Urinary bladder (tissue), 4 donors: ENCODE measurements around the gene CCN5. TPM values are rescaled to one million over a fixed set of nuclear protein-coding genes. Genes with fewer than 3 reads are reported as not detected.
"Not testable (repeated sequence)": the region's sequence is repeated elsewhere in the genome, so short reads cannot be mapped to it uniquely, and the experiment has no call there.

Experiments used
- DNase-seq: peaks from one replicate; pipeline ENCODE4 v3.0.0-alpha.2; 2015; ENCODE audit errors: extremely low spot score
- H3K27ac ChIP-seq: one replicate; pipeline ENCODE4 v1.5.1; 2013; ENCODE audit warnings: low read depth, mild to moderate bottlenecking, moderate library complexity
- H3K36me3 ChIP-seq: one replicate; pipeline ENCODE4 v1.6.1; 2013; ENCODE audit warnings: mild to moderate bottlenecking, moderate library complexity; ENCODE audit not compliant: insufficient read depth
- H3K4me1 ChIP-seq: one replicate; pipeline ENCODE4 v1.6.1; 2013; ENCODE audit warnings: mild to moderate bottlenecking, moderate library complexity; ENCODE audit not compliant: insufficient read depth
- H3K4me3 ChIP-seq: one replicate; pipeline ENCODE4 v1.5.1; 2013; ENCODE audit warnings: low read depth, low read length
- WGBS: extraction: QIAGEN DNeasy Blood & Tissue Kit; methylation state at CpG from one replicate; pipeline ENCODE4 v1.1.7; 2013; 5-methylcytosine and 5-hydroxymethylcytosine counted together
- polyA plus RNA-seq: library from polyadenylated mRNA; stranded (reverse); fragments of 200-250 nt; gene quantifications from one replicate; pipeline ENCODE4 v1.2.3, GENCODE V29; 2013
- total RNA-seq: library from RNA; depleted of rRNA; stranded (reverse); fragments of >200 nt; gene quantifications from one replicate; pipeline ENCODE4 v1.2.3, GENCODE V29; 2014
- donor health status: healthy with polysubstance abuse.
- donor health status: healthy.

The CCN5 gene
- total and polyA plus RNA-seq, 2 donors, result 20.8 TPM; not detected in 1

DNA sequence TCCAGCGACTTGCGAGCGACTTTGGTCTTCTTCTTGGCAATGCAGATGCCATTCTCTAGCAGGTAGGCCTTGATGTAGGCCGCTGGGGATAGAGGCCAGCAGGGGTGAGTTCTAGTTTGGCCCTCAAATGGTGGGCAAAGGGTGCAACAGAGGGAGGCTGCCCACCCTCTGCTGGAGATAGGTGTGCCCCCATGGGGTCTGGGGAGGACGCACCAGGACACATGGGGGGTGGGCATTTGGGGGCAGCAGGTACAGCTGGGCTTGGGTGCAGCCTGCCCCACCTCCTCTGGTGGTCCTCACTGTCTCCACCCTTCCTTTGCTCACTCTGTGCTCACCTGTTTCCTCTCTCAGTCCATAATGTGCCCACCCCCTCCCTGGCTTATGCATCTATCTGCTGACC is 41.8 kb downstream of the CCN5 start:
- 94% methylated on average over 5 of the region's 5 CpGs for WGBS
- DNase-seq, result no peak
- Histone ChIP-seq H3K36me3 (no peaks in the 10 kb centered on the region), H3K4me3 (no peak overlapping the region), H3K4me1 (no peaks in the 10 kb centered on the region), H3K27ac (no peak overlapping the region)

GRCh38 chr20:44758247-44759101 is 43.3 kb downstream of the CCN5 start:
- no peak for DNase-seq
- WGBS, result 65% methylated on average over 10 of the region's 10 CpGs
- Histone ChIP-seq H3K4me3 (no peak overlapping the region), H3K36me3 (no peaks in the 10 kb centered on the region), H3K4me1 (no peaks in the 10 kb centered on the region), H3K27ac (no peak overlapping the region)

DNA sequence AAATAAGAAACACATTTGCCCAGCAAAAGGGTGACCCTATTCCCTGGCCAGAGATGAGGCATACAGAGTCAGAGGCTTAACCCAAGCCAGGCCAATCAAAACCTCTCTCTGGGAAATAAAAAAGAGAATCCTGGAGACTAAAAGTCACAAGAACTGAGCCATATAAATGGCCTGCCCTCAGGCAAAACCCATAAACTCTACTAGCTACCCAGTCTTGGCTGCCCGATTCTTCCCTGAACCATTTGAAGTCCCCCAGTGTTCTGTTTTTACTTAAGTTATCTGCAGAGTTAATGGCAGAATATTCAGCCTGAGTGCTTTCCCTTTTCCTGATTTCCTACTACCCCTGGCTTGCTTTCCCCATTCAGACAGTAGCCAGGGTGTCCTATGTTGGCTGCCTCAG is 44.4 kb downstream of the CCN5 start:
- DNase-seq, result no peak
- Histone ChIP-seq H3K27ac (no peak overlapping the region), H3K36me3 (no peaks in the 10 kb centered on the region), H3K4me3 (no peak overlapping the region), H3K4me1 (no peaks in the 10 kb centered on the region)
- WGBS, result 39% methylated on average over 1 of the region's 1 CpG

DNA sequence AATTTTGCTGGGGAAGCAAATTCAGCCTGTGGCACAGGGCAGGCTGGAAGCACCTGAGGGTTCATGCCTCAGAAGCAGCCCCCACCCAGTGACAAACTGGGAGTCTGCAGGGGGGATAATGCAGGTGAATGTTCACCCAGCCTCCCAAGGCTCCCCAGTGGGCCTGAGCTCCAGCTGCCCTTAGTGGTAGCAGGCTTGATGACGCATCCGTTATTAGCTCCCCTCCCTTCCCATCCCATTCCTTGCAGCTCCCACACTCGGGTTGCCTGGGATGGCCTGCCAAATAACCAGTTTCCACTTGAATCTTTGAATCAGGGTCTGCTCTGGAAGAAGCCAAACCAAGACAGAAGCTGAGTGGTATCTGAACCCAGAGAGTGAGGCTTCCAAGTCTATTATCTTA is 46.3 kb downstream of the CCN5 start:
- no peaks in the 10 kb centered on the region for H3K36me3 ChIP-seq
- no peak overlapping the region for H3K27ac ChIP-seq

DNA sequence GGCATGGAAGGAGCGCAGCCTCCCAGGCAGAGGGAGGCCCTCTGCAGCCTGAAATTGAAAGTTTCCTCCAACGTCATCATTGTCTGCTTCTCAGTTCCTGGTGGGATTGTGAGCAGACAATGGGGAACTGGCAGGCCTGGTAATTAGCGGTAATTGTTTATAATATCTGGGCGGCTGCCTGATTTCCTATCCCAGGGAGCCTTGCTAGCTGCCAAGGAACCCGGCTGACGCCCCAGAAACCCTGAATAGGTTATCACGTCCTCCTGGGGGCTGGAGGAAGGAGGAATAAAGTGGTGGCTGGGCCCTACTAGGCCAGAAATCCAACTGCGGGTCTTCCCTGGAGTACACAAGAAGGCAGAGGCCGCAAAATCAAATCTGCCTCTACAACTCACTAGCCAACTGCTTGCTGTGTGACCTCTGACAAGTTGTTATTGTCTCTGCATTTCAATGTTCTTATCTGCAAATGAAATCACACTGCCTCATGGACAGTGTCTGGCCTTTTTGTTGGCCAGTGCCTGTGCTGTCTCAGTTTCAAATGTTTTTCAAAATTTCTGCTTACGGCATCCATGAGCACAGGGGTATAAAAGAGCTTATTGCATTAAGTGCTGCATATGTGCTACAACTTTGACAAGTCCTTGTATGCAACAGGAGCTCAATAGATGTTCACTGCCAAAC is 47.4 kb downstream of the CCN5 start:
- 49% methylated on average over 10 of the region's 10 CpGs for WGBS
- Histone ChIP-seq H3K36me3 (no peaks in the 10 kb centered on the region), H3K4me1 (no peaks in the 10 kb centered on the region), H3K4me3 (no peak overlapping the region), H3K27ac (no peak overlapping the region)
- DNase-seq, result no peak

More for the DNA sequence above, 46.3 kb downstream of the CCN5 start:
- Histone ChIP-seq H3K4me1 (no peaks in the 10 kb centered on the region), H3K4me3 (no peak overlapping the region)
- no peak for DNase-seq
- 33% methylated on average over 3 of the region's 3 CpGs for WGBS

DNA sequence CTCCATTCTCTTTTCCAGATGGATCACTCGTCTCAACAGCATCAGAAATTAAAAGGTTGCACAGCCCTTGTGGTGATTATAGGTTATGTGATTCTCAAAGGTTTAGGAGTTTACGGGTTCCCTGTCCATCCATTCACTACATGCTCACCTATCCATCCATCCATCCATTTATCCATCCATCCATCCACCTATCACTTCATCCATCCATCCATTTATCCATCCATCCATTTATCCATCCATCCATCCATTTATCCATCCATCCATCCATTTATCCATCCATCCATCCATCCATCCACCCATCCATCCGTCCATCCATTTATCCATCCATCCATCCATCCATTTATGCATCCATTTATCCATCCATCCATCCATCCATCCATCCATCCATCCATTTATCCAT is 48.6 kb downstream of the CCN5 start:
- not testable (repeated sequence) for H3K4me3 ChIP-seq, H3K36me3 ChIP-seq, H3K27ac ChIP-seq, H3K4me1 ChIP-seq, DNase-seq
- 89% methylated on average over 3 of the region's 3 CpGs for WGBS

DNA sequence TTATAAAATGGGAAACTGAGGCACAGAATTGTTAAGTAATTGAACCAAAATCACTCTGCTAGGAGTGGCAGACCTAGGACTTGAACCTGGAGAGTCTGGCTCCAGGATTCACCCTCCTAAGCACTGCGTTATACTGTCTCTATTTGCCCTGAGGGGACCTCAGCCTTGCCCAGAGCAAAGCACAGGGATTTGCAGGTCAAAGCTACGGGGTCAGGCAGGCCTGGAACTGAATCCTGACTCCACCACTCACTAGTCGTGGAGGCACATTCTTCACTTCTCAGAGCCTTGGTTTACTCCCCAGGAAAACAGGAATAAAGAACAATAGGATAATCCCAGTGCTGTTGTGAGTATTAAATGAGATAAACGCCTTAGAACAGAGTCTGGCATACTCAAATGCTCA is 49.9 kb downstream of the CCN5 start:
- Histone ChIP-seq H3K4me3 (no peak overlapping the region), H3K4me1 (no peaks in the 10 kb centered on the region), H3K36me3 (no peaks in the 10 kb centered on the region), H3K27ac (no peak overlapping the region)
- 33% methylated on average over 4 of the region's 4 CpGs for WGBS
- DNase-seq, result no peak

DNA sequence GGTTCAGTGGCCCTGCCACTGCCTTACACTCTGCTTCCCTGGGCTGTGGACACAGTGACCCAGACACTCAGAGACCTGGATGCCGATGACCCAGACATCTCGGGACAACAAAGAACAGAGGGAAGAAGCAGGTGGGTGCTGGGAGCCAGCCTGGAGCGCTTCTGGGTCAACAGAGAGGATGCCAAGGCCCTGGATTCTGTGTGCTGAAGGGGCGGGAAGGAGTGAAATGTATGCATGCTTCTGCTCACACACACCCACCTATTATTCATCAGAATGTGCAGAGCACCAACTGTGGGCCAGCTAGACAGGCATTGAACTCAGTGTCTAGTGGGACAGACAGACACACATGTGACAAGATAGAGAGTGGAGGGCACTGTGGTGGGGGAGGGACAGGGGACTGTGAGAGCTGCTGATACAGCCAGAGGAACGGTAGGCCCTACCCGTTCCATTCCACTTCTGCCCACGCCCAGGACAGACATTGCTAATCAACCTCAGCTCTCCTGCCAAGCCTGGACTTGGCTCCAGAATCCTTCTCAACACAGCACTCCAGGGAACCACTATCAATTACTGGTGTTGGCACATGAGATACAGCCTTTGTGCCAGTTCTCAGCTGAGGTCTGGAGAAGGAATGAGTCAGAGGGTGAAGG is 50.7 kb downstream of the CCN5 start:
- WGBS, result 57% methylated on average over 7 of the region's 7 CpGs
- Histone ChIP-seq H3K27ac (no peak overlapping the region), H3K4me3 (no peak overlapping the region), H3K36me3 (no peaks in the 10 kb centered on the region), H3K4me1 (no peaks in the 10 kb centered on the region)
- no peak for DNase-seq

DNA sequence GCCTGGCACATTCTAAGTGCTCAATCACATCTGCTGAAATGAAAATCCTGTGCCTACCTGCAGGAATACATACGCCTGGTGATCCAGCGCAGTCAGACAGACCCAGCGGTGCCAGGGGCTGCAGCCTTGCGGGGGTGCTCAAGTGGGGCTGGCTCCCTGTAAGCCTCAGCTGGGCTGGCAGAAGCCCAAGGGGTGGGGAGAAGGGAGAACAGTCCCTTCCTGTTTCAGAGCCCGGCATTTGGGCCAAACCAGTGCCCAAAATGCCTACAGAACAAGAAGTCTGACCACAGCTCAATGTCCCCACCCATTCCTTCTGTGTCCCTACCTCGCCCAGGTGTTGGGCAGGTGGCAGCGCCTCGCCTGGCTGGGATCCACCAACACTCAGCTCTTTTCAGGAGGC is 53.1 kb downstream of the CCN5 start:
- no peaks in the 10 kb centered on the region for H3K4me1 ChIP-seq
- H3K27ac ChIP-seq, result no peak overlapping the region
- no peak overlapping the region for H3K4me3 ChIP-seq
- DNase-seq, result no peak
- H3K36me3 ChIP-seq, result no peaks in the 10 kb centered on the region
- WGBS, result 77% methylated on average over 8 of the region's 8 CpGs

- H3K4me1 ChIP-seq, result no peaks in the 10 kb centered on the region
- DNase-seq, result no peak
- 36% methylated on average over 5 of the region's 5 CpGs for WGBS
- H3K4me3 ChIP-seq, result no peak overlapping the region
- H3K36me3 ChIP-seq, result no peaks in the 10 kb centered on the region
- H3K27ac ChIP-seq, result no peak overlapping the region
Measured at GRCh38 chr20:44768854-44769480, 53.8 kb downstream of the CCN5 start.

GRCh38 chr20:44769481-44769863 is 54.3 kb downstream of the CCN5 start:
- Histone ChIP-seq H3K36me3 (no peaks in the 10 kb centered on the region), H3K4me3 (no peak overlapping the region), H3K27ac (no peak overlapping the region), H3K4me1 (no peaks in the 10 kb centered on the region)
- 40% methylated on average over 5 of the region's 5 CpGs for WGBS
- no peak for DNase-seq

GRCh38 chr20:44770484-44771171 is 55.5 kb downstream of the CCN5 start:
- WGBS, result 40% methylated on average over 11 of the region's 11 CpGs
- H3K4me1 ChIP-seq, result no peaks in the 10 kb centered on the region
- H3K36me3 ChIP-seq, result no peaks in the 10 kb centered on the region
- no peak overlapping the region for H3K27ac ChIP-seq
- no peak overlapping the region for H3K4me3 ChIP-seq
- DNase-seq, result no peak

GRCh38 chr20:44771172-44771535 is 56.0 kb downstream of the CCN5 start:
- Histone ChIP-seq H3K36me3 (no peaks in the 10 kb centered on the region), H3K27ac (no peak overlapping the region), H3K4me1 (no peaks in the 10 kb centered on the region), H3K4me3 (no peak overlapping the region)
- no peak for DNase-seq
- WGBS, result 81% methylated on average over 8 of the region's 8 CpGs
